ENCODE measurements around the gene DCAF17.
"Not testable (repeated sequence)": the region's sequence is repeated elsewhere in the genome, so short reads cannot be mapped to it uniquely, and the experiment has no call there.

DCAF17 gene

GRCh38 chr2:171410624-171411023 lies 23.4 kb upstream of the DCAF17 start:
- FAIRE-seq (no peak), DNase-seq (ENCODE audit: insufficient read length, low spot score) (no peak)
- TF ChIP-seq, protein P1, sequence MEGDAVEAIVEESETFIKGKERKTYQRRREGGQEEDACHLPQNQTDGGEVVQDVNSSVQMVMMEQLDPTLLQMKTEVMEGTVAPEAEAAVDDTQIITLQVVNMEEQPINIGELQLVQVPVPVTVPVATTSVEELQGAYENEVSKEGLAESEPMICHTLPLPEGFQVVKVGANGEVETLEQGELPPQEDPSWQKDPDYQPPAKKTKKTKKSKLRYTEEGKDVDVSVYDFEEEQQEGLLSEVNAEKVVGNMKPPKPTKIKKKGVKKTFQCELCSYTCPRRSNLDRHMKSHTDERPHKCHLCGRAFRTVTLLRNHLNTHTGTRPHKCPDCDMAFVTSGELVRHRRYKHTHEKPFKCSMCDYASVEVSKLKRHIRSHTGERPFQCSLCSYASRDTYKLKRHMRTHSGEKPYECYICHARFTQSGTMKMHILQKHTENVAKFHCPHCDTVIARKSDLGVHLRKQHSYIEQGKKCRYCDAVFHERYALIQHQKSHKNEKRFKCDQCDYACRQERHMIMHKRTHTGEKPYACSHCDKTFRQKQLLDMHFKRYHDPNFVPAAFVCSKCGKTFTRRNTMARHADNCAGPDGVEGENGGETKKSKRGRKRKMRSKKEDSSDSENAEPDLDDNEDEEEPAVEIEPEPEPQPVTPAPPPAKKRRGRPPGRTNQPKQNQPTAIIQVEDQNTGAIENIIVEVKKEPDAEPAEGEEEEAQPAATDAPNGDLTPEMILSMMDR (IDR thresholded peaks at IDR 0.05; ENCODE audit: insufficient read depth, missing control alignments): no peak

GRCh38 chr2:171411214-171411613 lies 22.8 kb upstream of the DCAF17 start:
- no peak for DNase-seq (ENCODE audit: insufficient read length, low spot score)
- TF ChIP-seq, protein P1 (IDR thresholded peaks at IDR 0.05; ENCODE audit: insufficient read depth, missing control alignments): no peak
- peak; percentile 71 for FAIRE-seq

DNA sequence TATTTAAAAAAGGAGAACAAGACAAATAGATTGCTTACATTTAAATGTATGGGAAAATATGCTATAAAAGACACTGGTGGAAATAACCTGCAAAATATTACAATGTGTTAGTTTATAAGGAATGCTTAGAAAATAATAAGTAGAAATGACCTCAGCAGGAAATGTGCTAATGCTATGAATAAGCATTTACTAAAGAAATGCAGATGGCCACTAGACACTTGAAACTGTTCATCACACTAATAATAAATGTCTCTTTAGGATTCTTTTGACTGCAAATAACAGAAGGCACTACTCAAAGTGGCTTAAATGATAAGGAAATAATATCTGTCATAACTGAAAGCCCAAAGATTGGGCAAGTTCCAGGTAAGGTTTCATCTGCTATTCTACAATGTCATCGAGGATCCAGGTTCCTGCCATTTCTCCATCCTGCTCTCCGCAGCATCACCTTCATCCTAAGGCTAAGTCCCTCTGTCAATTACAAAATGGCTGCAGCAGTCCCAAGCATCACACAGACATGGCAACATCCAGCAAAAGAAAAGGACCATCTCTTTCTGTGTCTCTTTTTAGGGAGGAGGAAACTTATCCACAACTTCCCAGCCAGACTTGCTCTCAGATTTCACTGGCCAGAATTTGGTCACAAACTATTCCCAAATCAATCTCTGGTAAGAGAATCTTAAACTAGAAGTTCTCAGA lies 22.1 kb upstream of the DCAF17 start:
- DNase-seq (ENCODE audit: insufficient read length, low spot score) (no peak), FAIRE-seq (no peak)
- TF ChIP-seq, protein P1 (IDR thresholded peaks at IDR 0.05; ENCODE audit: insufficient read depth, missing control alignments): no peak

GRCh38 chr2:171412571-171413175 lies 21.4 kb upstream of the DCAF17 start:
- TF ChIP-seq, protein P1 (IDR thresholded peaks at IDR 0.05; ENCODE audit: insufficient read depth, missing control alignments): no peak
- FAIRE-seq: peak; percentile 11
- no peak for DNase-seq (ENCODE audit: insufficient read length, low spot score)

- not testable (repeated sequence) for DNase-seq (ENCODE audit: insufficient read length, low spot score); FAIRE-seq
These were observed 19.4 kb upstream of the DCAF17 start for GRCh38 chr2:171414645-171415044.

DNA sequence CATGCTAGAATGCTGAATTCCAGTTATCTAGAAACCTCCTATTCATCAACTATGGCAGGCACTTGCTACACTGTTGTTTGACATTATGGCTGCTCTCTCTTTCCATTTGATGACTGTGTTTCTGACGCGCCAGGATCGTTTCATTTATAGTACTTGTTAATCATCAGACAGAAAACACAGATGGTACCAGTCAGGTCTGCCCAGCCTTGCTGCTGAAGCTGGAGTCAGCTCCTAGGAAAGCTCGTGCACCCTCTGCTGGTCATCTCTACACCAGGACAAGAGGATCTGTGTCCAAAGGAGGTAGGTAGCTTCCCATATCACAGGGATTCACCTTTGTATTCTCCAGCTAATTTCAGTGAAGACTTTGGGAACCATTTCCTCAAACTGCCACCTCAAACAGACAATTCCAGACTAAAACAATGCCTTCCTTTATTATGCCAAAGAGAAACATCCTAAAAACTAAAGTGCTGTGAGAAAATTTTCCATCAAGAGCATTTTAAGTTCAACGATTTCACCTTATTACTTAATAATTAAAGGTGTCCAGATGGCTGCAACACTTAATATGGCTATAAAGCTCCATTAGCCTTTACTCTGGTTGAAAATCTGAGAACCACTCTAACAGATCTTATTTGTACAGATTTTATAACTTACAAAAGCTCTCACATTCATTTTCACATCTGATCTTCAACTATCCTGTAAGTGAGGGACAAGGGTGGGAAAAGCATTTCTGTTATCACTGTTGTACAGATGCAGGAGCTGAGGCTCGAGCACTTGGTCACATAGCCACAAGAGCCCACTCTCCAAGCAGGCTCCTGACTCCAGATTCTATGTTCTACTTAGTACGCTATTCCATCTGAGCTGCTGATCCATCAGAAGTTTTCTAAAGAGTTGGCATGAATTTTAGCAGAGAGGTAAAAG lies 17.8 kb upstream of the DCAF17 start:
- TF ChIP-seq, protein P1 (IDR thresholded peaks at IDR 0.05; ENCODE audit: insufficient read depth, missing control alignments): peak; percentile 96
- FAIRE-seq (peak; percentile 89), DNase-seq (ENCODE audit: insufficient read length, low spot score) (peak; percentile 50)

GRCh38 chr2:171419333-171419732 lies 14.7 kb upstream of the DCAF17 start:
- FAIRE-seq (no peak), DNase-seq (ENCODE audit: insufficient read length, low spot score) (no peak)
- TF ChIP-seq, protein P1 (IDR thresholded peaks at IDR 0.05; ENCODE audit: insufficient read depth, missing control alignments): no peak

All from D721Med (cell line).